ENCODE results near the gene ACTC1. TPM values are rescaled to one million over a fixed set of nuclear protein-coding genes. Genes with fewer than 3 reads are reported as not detected.

The ACTC1 gene
- total RNA-seq, 2 donors from 2014 or later: 4.9 TPM; not detected in 1

GRCh38 chr15:34804113-34804512, 8.8 kb upstream of the ACTC1 start:
- Histone ChIP-seq H3K9ac (ENCODE audit: low read depth in 2 of 2, low read length in 2 of 2) (no peak overlapping the region), H3K36me3 (no peaks in the 10 kb centered on the region), H3K4me1 (no peaks in the 10 kb centered on the region), H3K9me3 (no peaks in the 10 kb centered on the region), H3K4me3 (no peak overlapping the region), H3K27me3 (no peaks in the 10 kb centered on the region), H3K27ac (no peak overlapping the region)
- intact Hi-C loops (cut with DNase I): no loop called here
- DNase-seq: no peak
- TF ChIP-seq, protein P1, sequence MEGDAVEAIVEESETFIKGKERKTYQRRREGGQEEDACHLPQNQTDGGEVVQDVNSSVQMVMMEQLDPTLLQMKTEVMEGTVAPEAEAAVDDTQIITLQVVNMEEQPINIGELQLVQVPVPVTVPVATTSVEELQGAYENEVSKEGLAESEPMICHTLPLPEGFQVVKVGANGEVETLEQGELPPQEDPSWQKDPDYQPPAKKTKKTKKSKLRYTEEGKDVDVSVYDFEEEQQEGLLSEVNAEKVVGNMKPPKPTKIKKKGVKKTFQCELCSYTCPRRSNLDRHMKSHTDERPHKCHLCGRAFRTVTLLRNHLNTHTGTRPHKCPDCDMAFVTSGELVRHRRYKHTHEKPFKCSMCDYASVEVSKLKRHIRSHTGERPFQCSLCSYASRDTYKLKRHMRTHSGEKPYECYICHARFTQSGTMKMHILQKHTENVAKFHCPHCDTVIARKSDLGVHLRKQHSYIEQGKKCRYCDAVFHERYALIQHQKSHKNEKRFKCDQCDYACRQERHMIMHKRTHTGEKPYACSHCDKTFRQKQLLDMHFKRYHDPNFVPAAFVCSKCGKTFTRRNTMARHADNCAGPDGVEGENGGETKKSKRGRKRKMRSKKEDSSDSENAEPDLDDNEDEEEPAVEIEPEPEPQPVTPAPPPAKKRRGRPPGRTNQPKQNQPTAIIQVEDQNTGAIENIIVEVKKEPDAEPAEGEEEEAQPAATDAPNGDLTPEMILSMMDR (IDR thresholded peaks at IDR 0.05): no peak

DNA sequence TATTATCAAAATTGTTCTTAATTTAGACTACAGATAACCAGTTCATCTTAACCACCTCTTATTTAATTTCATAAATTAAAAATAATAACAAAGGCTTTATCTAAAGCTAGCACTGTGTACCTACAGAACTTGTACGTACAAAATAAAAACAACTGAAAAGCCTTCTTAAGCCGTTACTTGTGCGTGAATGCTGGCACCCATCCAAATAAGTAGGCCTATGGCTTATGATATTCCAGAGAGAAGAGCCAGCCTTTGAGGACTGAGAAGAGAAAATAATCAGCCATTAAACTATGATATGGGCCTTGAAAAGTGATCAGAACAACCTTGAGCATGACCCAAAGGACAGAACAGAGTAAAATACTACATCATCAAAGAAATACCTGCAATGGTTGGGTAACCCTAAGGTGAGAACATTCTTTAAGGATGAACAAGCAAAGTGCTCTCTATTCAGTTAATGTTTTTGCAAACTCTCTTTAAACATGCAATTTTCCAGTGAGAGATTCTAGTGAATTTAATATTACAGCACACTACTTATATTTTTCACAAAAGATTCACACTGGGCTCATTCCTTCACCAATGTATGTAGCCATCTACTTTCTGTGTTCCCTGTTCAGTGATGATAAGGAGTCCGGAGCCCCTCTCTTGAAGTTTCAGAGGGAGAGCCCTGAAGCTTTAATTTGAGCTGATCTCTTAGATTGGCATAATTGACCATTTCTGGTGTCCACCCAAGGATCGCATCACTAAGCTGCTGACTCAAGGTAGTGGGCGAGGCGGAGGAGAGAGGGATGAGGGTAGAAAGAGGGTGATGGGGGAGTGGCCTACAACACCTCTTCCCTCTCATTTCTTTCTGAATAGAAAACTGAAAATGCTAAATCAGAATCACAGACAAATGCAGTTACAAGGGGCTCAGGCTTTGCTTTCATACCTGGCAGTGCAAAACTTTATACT, 7.7 kb upstream of the ACTC1 start:
- Histone ChIP-seq H3K9me3 (no peaks in the 10 kb centered on the region), H3K4me3 (no peak overlapping the region), H3K27me3 (no peaks in the 10 kb centered on the region), H3K36me3 (no peaks in the 10 kb centered on the region), H3K4me1 (no peaks in the 10 kb centered on the region), H3K9ac (ENCODE audit: low read depth in 2 of 2, low read length in 2 of 2) (no peak overlapping the region), H3K27ac (no peak overlapping the region)
- DNase-seq: no peak
- TF ChIP-seq, protein P1 (IDR thresholded peaks at IDR 0.05): no peak
- intact Hi-C loops (cut with DNase I): no loop called here

DNA sequence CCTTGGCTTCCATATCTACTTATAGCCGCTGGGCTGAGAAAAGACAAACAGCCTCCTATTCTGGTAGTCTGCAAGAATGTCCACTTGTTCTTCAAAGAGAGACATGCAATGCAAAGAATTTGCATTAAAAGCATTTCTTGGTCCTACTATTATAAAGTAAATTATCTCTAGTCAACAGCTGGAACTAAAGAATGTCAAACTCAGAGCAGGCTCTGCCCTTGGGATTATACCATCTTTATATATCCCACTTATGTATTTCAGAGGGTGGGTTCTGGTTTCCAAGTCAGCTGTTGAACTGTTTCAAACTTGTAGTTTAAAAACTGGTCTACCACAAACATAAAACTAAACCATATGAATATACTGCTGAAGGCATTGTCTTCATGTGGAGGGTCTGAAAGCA, 7.0 kb upstream of the ACTC1 start:
- H3K9me3 ChIP-seq: no peaks in the 10 kb centered on the region
- intact Hi-C loops (cut with DNase I): no loop called here
- H3K27me3 ChIP-seq: no peaks in the 10 kb centered on the region
- H3K4me1 ChIP-seq: no peaks in the 10 kb centered on the region
- TF ChIP-seq, protein P1 (IDR thresholded peaks at IDR 0.05): no peak
- no peak overlapping the region for H3K9ac ChIP-seq (ENCODE audit: low read depth in 2 of 2, low read length in 2 of 2)
- no peak overlapping the region for H3K27ac ChIP-seq
- DNase-seq: no peak
- no peaks in the 10 kb centered on the region for H3K36me3 ChIP-seq
- no peak overlapping the region for H3K4me3 ChIP-seq

GRCh38 chr15:34799149-34800101, 4.1 kb upstream of the ACTC1 start:
- Histone ChIP-seq H3K9me3 (no peaks in the 10 kb centered on the region), H3K36me3 (no peaks in the 10 kb centered on the region), H3K27me3 (peaks cover 14% of the 10 kb centered on the region), H3K27ac (no peak overlapping the region), H3K9ac (ENCODE audit: low read depth in 2 of 2, low read length in 2 of 2) (no peak overlapping the region), H3K4me3 (no peak overlapping the region), H3K4me1 (no peaks in the 10 kb centered on the region)
- intact Hi-C loops (cut with DNase I): no loop called here
- TF ChIP-seq, protein P1 (IDR thresholded peaks at IDR 0.05): no peak
- DNase-seq: no peak

DNA sequence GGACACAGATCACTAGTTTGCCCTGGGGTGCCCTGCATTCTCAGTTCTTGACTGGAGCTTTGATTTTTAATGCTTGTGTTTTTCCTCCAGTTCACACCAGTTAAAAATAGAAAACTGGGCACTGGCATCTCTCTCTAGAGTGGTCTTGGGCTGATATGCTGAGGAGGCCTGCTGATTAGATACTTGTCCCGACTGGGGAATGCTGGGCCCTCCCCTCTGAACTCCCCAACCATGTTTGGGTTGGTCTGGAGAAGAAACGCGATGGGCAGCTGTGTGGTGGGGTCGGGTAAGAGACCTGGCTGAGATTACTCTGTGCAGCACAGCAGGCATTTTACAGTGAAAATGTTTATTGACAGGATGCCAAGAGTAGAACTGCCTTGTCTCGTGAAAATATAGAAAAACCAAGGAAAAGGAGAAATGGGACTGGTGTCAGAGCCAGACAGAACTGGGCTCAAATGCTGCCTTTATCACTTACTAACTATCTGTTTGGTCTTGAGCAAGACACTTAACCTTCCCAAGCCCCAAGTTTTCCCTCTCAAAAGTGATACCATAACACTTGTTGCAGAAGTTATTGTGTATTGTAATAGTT, 1.6 kb upstream of the ACTC1 start:
- Histone ChIP-seq H3K27me3 (peaks cover 15% of the 10 kb centered on the region), H3K27ac (no peak overlapping the region), H3K9ac (ENCODE audit: low read depth in 2 of 2, low read length in 2 of 2) (no peak overlapping the region), H3K9me3 (no peaks in the 10 kb centered on the region), H3K36me3 (no peaks in the 10 kb centered on the region), H3K4me3 (no peak overlapping the region), H3K4me1 (no peaks in the 10 kb centered on the region)
- intact Hi-C loops (cut with DNase I): no loop called here
- no peak for DNase-seq
- TF ChIP-seq, protein P1 (IDR thresholded peaks at IDR 0.05): no peak
